Duodenal mucosa (tissue), 2 donors: ENCODE results near the gene TEX13A.

Experiments
- H3K27ac ChIP-seq: one replicate; pipeline ENCODE4 v1.7.0; 2013; ENCODE audit warnings: low read depth, low read length
- H3K27me3 ChIP-seq, 2 donors: one replicate each; pipeline ENCODE4 v1.7.0; 2013; ENCODE audit warnings: low read length in 2 of 2, control low read depth in 1 of 2; ENCODE audit not compliant: insufficient read depth in 2 of 2, control insufficient read depth in 1 of 2
- H3K36me3 ChIP-seq, 2 donors: one replicate each; pipeline ENCODE4 v1.7.0; 2013; ENCODE audit warnings: low read length in 2 of 2, control low read depth in 1 of 2; ENCODE audit not compliant: insufficient read depth in 2 of 2, control insufficient read depth in 1 of 2
- H3K4me1 ChIP-seq, 2 donors: one replicate each; pipeline ENCODE4 v1.7.0; 2013; ENCODE audit warnings: low read length in 2 of 2, control low read depth in 1 of 2; ENCODE audit not compliant: insufficient read depth in 2 of 2, control insufficient read depth in 1 of 2
- H3K4me3 ChIP-seq, 2 donors: one replicate each; pipeline ENCODE4 v1.7.0; 2013; ENCODE audit warnings: low read length in 2 of 2, low read depth in 1 of 2
- H3K9ac ChIP-seq, 2 donors: one replicate each; pipeline ENCODE4 v1.7.0; 2013; ENCODE audit warnings: low read length in 2 of 2, low read depth in 1 of 2
- H3K9me3 ChIP-seq, 2 donors: one replicate each; pipeline ENCODE4 v1.7.0; 2013; ENCODE audit warnings: low read length in 2 of 2, control low read depth in 1 of 2; ENCODE audit not compliant: control insufficient read depth in 1 of 2

Gene TEX13A

GRCh38 chrX:105229146-105229545 lies 8.7 kb upstream of the TEX13A start:
- Histone ChIP-seq H3K27me3 (no peaks in the 10 kb centered on the region), H3K4me1 (no peaks in the 10 kb centered on the region), H3K36me3 (no peaks in the 10 kb centered on the region), H3K9me3 (no peaks in the 10 kb centered on the region), H3K4me3 (no peak overlapping the region), H3K9ac (no peak overlapping the region), H3K27ac (no peak overlapping the region)

GRCh38 chrX:105228602-105229001 lies 8.1 kb upstream of the TEX13A start:
- Histone ChIP-seq H3K9ac (no peak overlapping the region), H3K36me3 (no peaks in the 10 kb centered on the region), H3K27me3 (no peaks in the 10 kb centered on the region), H3K9me3 (no peaks in the 10 kb centered on the region), H3K27ac (no peak overlapping the region), H3K4me1 (no peaks in the 10 kb centered on the region), H3K4me3 (no peak overlapping the region)

DNA sequence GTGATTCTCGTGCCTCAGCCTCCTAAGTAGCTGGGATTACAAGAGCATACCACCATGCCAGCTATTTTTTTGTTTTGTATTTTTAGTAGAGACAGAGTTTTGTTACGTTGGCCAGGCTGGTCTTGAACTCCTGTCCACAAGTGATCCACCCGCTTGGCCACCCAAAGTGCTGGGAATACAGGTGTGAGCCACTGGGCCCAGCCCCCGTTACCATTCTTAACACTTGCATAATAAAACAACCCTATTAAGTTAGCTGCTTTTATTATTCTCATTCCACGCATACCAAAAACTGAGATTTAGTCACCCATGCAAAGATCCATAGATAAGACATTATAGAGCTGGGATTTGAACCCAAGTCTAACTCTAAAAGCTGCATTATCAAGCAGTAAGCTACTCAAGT lies 6.0 kb upstream of the TEX13A start:
- Histone ChIP-seq H3K4me3 (no peak overlapping the region), H3K4me1 (no peaks in the 10 kb centered on the region), H3K36me3 (no peaks in the 10 kb centered on the region), H3K9ac (no peak overlapping the region), H3K27ac (no peak overlapping the region), H3K27me3 (no peaks in the 10 kb centered on the region), H3K9me3 (no peaks in the 10 kb centered on the region)

- Histone ChIP-seq H3K4me1 (no peaks in the 10 kb centered on the region), H3K9me3 (no peaks in the 10 kb centered on the region), H3K4me3 (no peak overlapping the region), H3K9ac (no peak overlapping the region), H3K27ac (no peak overlapping the region), H3K27me3 (no peaks in the 10 kb centered on the region), H3K36me3 (no peaks in the 10 kb centered on the region)
Measured at GRCh38 chrX:105221374-105221773, 880 bp upstream of the TEX13A start.

DNA sequence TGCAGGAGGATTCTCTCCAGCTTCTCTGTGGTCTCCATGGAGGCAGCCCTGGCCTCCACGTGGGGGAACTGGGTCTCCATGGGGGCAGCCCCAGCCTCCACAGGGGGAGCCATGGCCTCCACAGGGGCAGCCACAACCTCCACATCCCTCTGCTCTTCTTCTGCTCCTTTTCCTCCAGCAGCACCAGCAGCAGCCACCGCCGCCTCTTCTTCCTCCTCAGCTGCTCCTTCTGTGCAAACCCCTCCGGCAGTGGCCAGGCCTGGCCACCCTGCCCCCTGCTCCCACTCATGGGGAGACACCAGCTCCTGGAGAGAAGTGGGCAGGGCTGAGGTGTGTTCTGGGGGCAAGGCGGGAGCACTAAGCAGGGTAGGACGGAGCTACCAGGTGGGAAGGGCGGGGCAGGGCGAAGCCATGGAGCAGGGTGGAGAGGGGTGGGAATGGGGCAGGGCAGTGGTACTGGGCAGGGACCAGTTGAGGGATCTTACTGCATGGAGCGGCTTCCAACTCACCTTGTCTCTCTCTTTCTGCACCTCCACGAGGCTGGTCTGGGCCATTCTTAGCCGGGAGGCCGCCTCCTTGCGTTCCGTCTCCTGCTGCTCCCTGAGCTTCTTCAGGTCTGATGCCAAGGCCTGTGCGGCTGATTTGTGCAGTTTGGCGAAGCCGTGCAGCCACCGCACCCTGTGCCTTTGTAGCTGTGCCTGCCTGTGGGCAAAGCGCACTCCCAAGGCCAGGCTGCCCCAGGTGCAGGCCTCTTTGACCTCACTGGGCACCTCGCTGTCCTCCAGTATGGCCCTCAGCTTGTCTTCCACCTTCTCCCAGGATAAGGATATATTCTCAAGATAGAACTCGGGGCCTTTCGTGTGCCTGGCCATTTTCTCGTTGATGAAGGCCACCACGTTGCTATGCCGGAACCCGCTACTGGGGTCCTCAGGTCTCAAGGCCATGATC lies 766 bp downstream of the TEX13A start:
- Histone ChIP-seq H3K27me3 (no peaks in the 10 kb centered on the region), H3K4me3 (no peak overlapping the region), H3K27ac (no peak overlapping the region), H3K9ac (no peak overlapping the region), H3K4me1 (no peaks in the 10 kb centered on the region), H3K9me3 (no peaks in the 10 kb centered on the region), H3K36me3 (no peaks in the 10 kb centered on the region)

DNA sequence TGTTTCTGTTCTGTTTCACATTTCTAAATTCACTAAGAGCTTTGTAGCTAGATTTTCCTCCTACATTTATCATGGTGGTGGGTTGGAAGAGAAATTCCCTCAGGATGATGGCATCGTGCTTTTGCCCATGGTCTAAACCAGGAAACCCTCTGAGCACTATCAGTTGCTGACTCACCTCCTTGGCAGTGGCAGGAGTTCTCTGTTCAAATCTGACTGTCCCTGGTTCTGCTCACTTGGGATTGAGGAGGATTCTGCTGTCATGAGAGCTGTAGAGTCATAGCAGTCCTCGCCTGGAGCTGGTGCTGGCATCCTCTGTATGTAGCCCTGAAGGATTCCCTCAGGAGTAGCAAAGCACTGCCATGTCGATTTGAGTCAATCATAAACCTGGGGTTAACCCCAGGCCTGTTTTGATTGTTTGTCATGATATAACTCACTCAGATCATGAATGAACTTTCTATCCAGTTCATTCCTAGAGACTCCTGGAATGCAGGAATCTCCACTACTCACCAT lies 9.4 kb downstream of the TEX13A start:
- H3K27ac ChIP-seq, result no peak overlapping the region
- no peaks in the 10 kb centered on the region for H3K27me3 ChIP-seq
- no peak overlapping the region for H3K9ac ChIP-seq

GRCh38 chrX:105210258-105210657 lies 10.2 kb downstream of the TEX13A start:
- Histone ChIP-seq H3K9me3 (no peaks in the 10 kb centered on the region), H3K9ac (no peak overlapping the region), H3K36me3 (no peaks in the 10 kb centered on the region), H3K4me3 (no peak overlapping the region), H3K27me3 (no peaks in the 10 kb centered on the region), H3K27ac (no peak overlapping the region), H3K4me1 (no peaks in the 10 kb centered on the region)

More for the DNA sequence above, 9.4 kb downstream of the TEX13A start:
- H3K4me1 ChIP-seq, result no peaks in the 10 kb centered on the region
- no peak overlapping the region for H3K4me3 ChIP-seq
- no peaks in the 10 kb centered on the region for H3K36me3 ChIP-seq
- H3K9me3 ChIP-seq, result no peaks in the 10 kb centered on the region

- H3K9me3 ChIP-seq, result no peaks in the 10 kb centered on the region
- no peaks in the 10 kb centered on the region for H3K4me1 ChIP-seq
- H3K9ac ChIP-seq, result no peak overlapping the region
- H3K27me3 ChIP-seq, result no peaks in the 10 kb centered on the region
- H3K4me3 ChIP-seq, result no peak overlapping the region
- H3K36me3 ChIP-seq, result no peaks in the 10 kb centered on the region
- H3K27ac ChIP-seq, result no peak overlapping the region
Measured at GRCh38 chrX:105209406-105209805, 11.1 kb downstream of the TEX13A start.

DNA sequence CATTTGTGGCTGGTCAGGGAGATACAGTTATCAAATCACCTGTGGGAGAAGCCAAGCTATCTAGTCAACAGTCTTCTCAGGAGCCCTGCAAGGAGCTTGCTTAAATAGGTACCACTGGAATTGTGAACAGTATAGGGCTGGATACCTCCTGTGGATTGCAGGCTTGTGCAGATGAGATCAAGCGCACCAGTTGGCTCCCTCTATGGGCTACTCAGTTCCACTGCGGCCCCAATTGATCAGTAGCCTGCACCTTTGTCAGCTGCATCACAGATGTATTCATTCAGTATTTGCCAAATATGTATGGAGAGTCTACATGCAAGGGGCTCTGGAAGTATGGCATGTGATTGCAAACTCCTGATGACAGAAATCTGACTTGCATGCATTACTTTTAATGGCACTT lies 28.6 kb downstream of the TEX13A start:
- no peak overlapping the region for H3K4me3 ChIP-seq
- no peak overlapping the region for H3K27ac ChIP-seq
- no peak overlapping the region for H3K9ac ChIP-seq
- H3K9me3 ChIP-seq, result no peaks in the 10 kb centered on the region
- H3K4me1 ChIP-seq, result no peaks in the 10 kb centered on the region
- H3K27me3 ChIP-seq, result no peaks in the 10 kb centered on the region
- H3K36me3 ChIP-seq, result no peaks in the 10 kb centered on the region

DNA sequence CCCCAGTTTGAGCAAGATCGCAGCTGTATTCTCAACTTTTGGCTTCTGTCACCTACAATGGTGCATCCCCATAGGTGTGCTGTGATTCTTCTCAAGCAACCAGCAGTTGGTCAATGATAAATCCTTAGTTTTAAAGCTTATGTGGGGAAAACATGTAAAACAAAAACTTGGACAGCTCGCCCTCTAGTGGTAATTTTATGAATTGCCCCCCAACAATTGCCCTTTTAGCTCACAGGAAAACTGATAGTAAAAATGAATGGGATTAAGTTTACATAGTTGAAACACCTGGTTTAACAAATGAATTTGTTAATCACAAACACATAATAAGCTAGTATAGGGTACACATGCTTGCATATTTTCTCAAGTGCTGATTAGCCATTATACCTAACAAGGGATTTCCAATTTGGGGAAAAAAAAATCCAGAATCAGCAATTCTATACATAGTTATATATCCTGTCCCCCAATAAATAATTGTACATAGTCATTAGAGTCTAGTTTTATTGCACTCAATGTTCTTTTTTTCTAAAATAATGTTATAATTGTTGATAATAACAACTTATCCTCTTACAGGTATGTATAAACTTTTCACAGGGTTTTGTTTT lies 30.1 kb downstream of the TEX13A start:
- no peaks in the 10 kb centered on the region for H3K36me3 ChIP-seq
- H3K4me1 ChIP-seq, result no peaks in the 10 kb centered on the region
- H3K4me3 ChIP-seq, result no peak overlapping the region
- no peak overlapping the region for H3K27ac ChIP-seq
- H3K27me3 ChIP-seq, result no peaks in the 10 kb centered on the region
- H3K9me3 ChIP-seq, result no peaks in the 10 kb centered on the region
- no peak overlapping the region for H3K9ac ChIP-seq
